ENCODE measurements around the gene NPEPPS. TPM values are rescaled to one million over a fixed set of nuclear protein-coding genes. Genes with fewer than 3 reads are reported as not detected.
A peak's percentile ranks its signal among the peaks of the same experiment; 100 is the strongest.
"Not testable (repeated sequence)": the region's sequence is repeated elsewhere in the genome, so short reads cannot be mapped to it uniquely, and the experiment has no call there.

Gene NPEPPS
- total and polyA plus RNA-seq, 2 of the 8 experiments (the other 6 are each of a cell fraction or from before 2014, with no cell fraction given) = 53.6 to 118 TPM

DNA sequence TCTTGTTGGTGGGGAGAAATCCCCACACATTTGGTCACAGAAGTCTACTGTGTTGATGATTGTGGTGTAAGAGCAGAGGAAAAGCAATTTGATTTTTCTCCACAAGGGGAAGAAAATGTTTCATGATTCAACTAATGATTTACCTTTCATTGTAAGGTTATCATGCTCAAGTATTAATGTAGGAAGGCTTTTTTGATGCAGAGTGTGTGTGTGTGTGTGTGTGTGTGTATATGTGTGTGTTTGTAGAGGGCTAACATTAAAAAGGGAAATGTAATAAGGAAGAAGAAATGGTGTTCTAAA, 31.4 kb downstream of the NPEPPS start:
- H3K4me1 ChIP-seq (replicated peaks in 1 of 4; ENCODE audit: control insufficient read depth in 3 of 4, insufficient read depth in 4 of 4, low read length in 3 of 4); H2AK5ac ChIP-seq (ENCODE audit: low read depth, low read length); H3K4me3 ChIP-seq (ENCODE audit: extremely low read depth in 1 of 4, insufficient read depth in 2 of 4, low read depth in 3 of 4, low read length in 4 of 4); H3K56ac ChIP-seq (replicated peaks; ENCODE audit: insufficient read length, low read depth, low read length); H4K8ac ChIP-seq (ENCODE audit: extremely low read depth, insufficient read depth, low read length); H2AFZ ChIP-seq (ENCODE audit: low read length); H2BK120ac ChIP-seq (replicated peaks; ENCODE audit: low read depth, low read length); H3K9ac ChIP-seq (replicated peaks in 1 of 4; ENCODE audit: extremely low read depth in 1 of 4, low read depth in 3 of 4, low read length in 3 of 4); H3K79me2 ChIP-seq (ENCODE audit: control insufficient read depth in 1 of 2, insufficient read depth in 2 of 2, low read length in 2 of 2); POLR2A ChIA-PET (ENCODE audit: partially characterized antibody); CTCF ChIA-PET (ENCODE audit: partially characterized antibody); H3K4me2 ChIP-seq (ENCODE audit: insufficient read depth in 1 of 2, low read depth in 2 of 2, low read length in 2 of 2); H3K23me2 ChIP-seq (ENCODE audit: low read depth, low read length); H2BK15ac ChIP-seq (ENCODE audit: low read length); H3K14ac ChIP-seq (ENCODE audit: insufficient read length); H3K27ac ChIP-seq (ENCODE audit: low read depth, low read length); H2BK20ac ChIP-seq (ENCODE audit: low read length); H3K23ac ChIP-seq (ENCODE audit: insufficient read length); H3K36me3 ChIP-seq (ENCODE audit: control insufficient read depth in 2 of 4, insufficient read depth in 4 of 4, low read length in 3 of 4); H4K20me1 ChIP-seq (replicated peaks in 1 of 2; ENCODE audit: control insufficient read depth in 1 of 2, insufficient read depth in 2 of 2, low read length in 2 of 2); H4K5ac ChIP-seq (ENCODE audit: insufficient read length, low read depth, low read length); H4K91ac ChIP-seq (replicated peaks; ENCODE audit: insufficient read length, low read length); H3K27me3 ChIP-seq (replicated peaks in 1 of 4; ENCODE audit: control insufficient read depth in 3 of 4, extremely low read depth in 1 of 4, insufficient read depth in 3 of 4, low read length in 3 of 4); H2BK12ac ChIP-seq (ENCODE audit: low read depth, low read length); H3K4ac ChIP-seq (replicated peaks; ENCODE audit: insufficient read length, low read depth, low read length); H3K79me1 ChIP-seq (ENCODE audit: low read depth, low read length); H3K18ac ChIP-seq (ENCODE audit: extremely low read depth, low read length); DNase-seq (ENCODE audit: low read depth in 1 of 2, low spot score in 2 of 2); H2BK5ac ChIP-seq (ENCODE audit: low read depth, low read length); H3K9me3 ChIP-seq (ENCODE audit: insufficient read depth in 2 of 2, low read depth in 1 of 2, low read length in 1 of 2): not testable (repeated sequence)
- peak; percentile 57 for FAIRE-seq

GRCh38 chr17:47567261-47567660, 36.4 kb downstream of the NPEPPS start:
- H3K9me3 ChIP-seq (ENCODE audit: insufficient read depth in 2 of 2, low read depth in 1 of 2, low read length in 1 of 2); H3K9ac ChIP-seq (replicated peaks in 1 of 4; ENCODE audit: extremely low read depth in 1 of 4, low read depth in 3 of 4, low read length in 3 of 4); H3K23ac ChIP-seq (ENCODE audit: insufficient read length); CTCF ChIA-PET (ENCODE audit: partially characterized antibody); H3K4ac ChIP-seq (replicated peaks; ENCODE audit: insufficient read length, low read depth, low read length); H3K4me1 ChIP-seq (replicated peaks in 1 of 4; ENCODE audit: control insufficient read depth in 3 of 4, insufficient read depth in 4 of 4, low read length in 3 of 4); H2AK5ac ChIP-seq (ENCODE audit: low read depth, low read length); H4K5ac ChIP-seq (ENCODE audit: insufficient read length, low read depth, low read length); H3K79me1 ChIP-seq (ENCODE audit: low read depth, low read length); H3K4me3 ChIP-seq (ENCODE audit: extremely low read depth in 1 of 4, insufficient read depth in 2 of 4, low read depth in 3 of 4, low read length in 4 of 4); H4K20me1 ChIP-seq (replicated peaks in 1 of 2; ENCODE audit: control insufficient read depth in 1 of 2, insufficient read depth in 2 of 2, low read length in 2 of 2); H3K14ac ChIP-seq (ENCODE audit: insufficient read length); POLR2A ChIA-PET (ENCODE audit: partially characterized antibody); H4K91ac ChIP-seq (replicated peaks; ENCODE audit: insufficient read length, low read length); H2BK20ac ChIP-seq (ENCODE audit: low read length); H3K18ac ChIP-seq (ENCODE audit: extremely low read depth, low read length); H2BK120ac ChIP-seq (replicated peaks; ENCODE audit: low read depth, low read length); H3K4me2 ChIP-seq (ENCODE audit: insufficient read depth in 1 of 2, low read depth in 2 of 2, low read length in 2 of 2); H2BK15ac ChIP-seq (ENCODE audit: low read length); H3K79me2 ChIP-seq (ENCODE audit: control insufficient read depth in 1 of 2, insufficient read depth in 2 of 2, low read length in 2 of 2); H3K27me3 ChIP-seq (replicated peaks in 1 of 4; ENCODE audit: control insufficient read depth in 3 of 4, extremely low read depth in 1 of 4, insufficient read depth in 3 of 4, low read length in 3 of 4); H3K23me2 ChIP-seq (ENCODE audit: low read depth, low read length); H2BK12ac ChIP-seq (ENCODE audit: low read depth, low read length); H2BK5ac ChIP-seq (ENCODE audit: low read depth, low read length); H3K27ac ChIP-seq (ENCODE audit: low read depth, low read length); H4K8ac ChIP-seq (ENCODE audit: extremely low read depth, insufficient read depth, low read length); H3K56ac ChIP-seq (replicated peaks; ENCODE audit: insufficient read length, low read depth, low read length); H3K36me3 ChIP-seq (ENCODE audit: control insufficient read depth in 2 of 4, insufficient read depth in 4 of 4, low read length in 3 of 4); FAIRE-seq; H2AFZ ChIP-seq (ENCODE audit: low read length); DNase-seq (ENCODE audit: low read depth in 1 of 2, low spot score in 2 of 2): not testable (repeated sequence)
- 97% methylated on average over 2 of the region's 3 CpGs; no CpG with 5 or more reads in 1 of the 2 experiments for WGBS, 2 experiments (ENCODE audit: extremely low coverage in 1 of 2, insufficient coverage in 1 of 2, insufficient read length in 1 of 2, insufficient replicate concordance in 2 of 2, low coverage in 1 of 2, low lambda C conversion rate in 2 of 2, missing lambda C conversion rate in 1 of 2)

Measured in H1 (cell line).